SU-DHL-6 (cell line): ENCODE results near the gene MTA2.

Experiments
- H2AFZ ChIP-seq: fragments of 200-600 bp; sonication (generic); 2 replicates; pipeline ENCODE4 v1.6.1; 2014; ENCODE audit warnings: low read depth, mild to moderate bottlenecking, moderate library complexity, mixed read lengths, antibody characterized with exemption, low read length; ENCODE audit not compliant: severe bottlenecking
- H3F3A ChIP-seq: fragments of 200-600 bp; shearing (Covaris generic); 2 replicates; pipeline ENCODE4 v1.6.0; 2016; ENCODE audit warnings: antibody characterized with exemption, mild to moderate bottlenecking; ENCODE audit not compliant: insufficient read depth
- H3K27ac ChIP-seq: fragments of 200-600 bp; sonication (generic); 2 replicates; pipeline ENCODE4 v1.5.1; 2016; ENCODE audit warnings: low read depth, mild to moderate bottlenecking, low read length, moderate library complexity, mixed read lengths
- H3K27me3 ChIP-seq: fragments of 200-600 bp; sonication (generic), shearing (Covaris generic); 2 replicates; pipeline ENCODE4 v1.6.0; 2014; ENCODE audit warnings: mild to moderate bottlenecking, low read length
- H3K36me3 ChIP-seq: fragments of 200-600 bp; sonication (generic); 2 replicates; pipeline ENCODE4 v1.6.1; 2014; ENCODE audit warnings: mild to moderate bottlenecking, low read length, mixed read lengths
- H3K4me2 ChIP-seq: fragments of 300-600, 200-600 bp; shearing (Covaris generic), sonication (generic); 2 replicates; pipeline ENCODE4 v1.6.0; 2014; ENCODE audit warnings: low read length, low read depth, mild to moderate bottlenecking; ENCODE audit not compliant: poor library complexity, severe bottlenecking
- H3K4me3 ChIP-seq: fragments of 200-600 bp; sonication (generic); 2 replicates; pipeline ENCODE4 v1.5.1; 2014; ENCODE audit warnings: antibody characterized with exemption, low read length, mild to moderate bottlenecking, mixed read lengths; ENCODE audit not compliant: insufficient read depth, poor library complexity, severe bottlenecking
- H3K79me2 ChIP-seq: fragments of 200-600 bp; sonication (generic); 2 replicates; pipeline ENCODE4 v1.6.1; 2014; ENCODE audit warnings: mild to moderate bottlenecking, low read length, moderate library complexity; ENCODE audit not compliant: insufficient read depth
- H3K9ac ChIP-seq: fragments of 200-600 bp; sonication (generic); 2 replicates; pipeline ENCODE4 v1.7.0; 2014; ENCODE audit warnings: mild to moderate bottlenecking, low read length
- H3K9me2 ChIP-seq: fragments of 200-600 bp; sonication (generic); replicated peaks from 2 replicates; pipeline ENCODE4 v1.6.1; 2014; ENCODE audit warnings: low read length; ENCODE audit not compliant: insufficient read depth
- H3K9me3 ChIP-seq: fragments of 200-600 bp; sonication (generic); 2 replicates; pipeline ENCODE4 v1.6.1; 2014; ENCODE audit warnings: low read length, mixed read lengths; ENCODE audit not compliant: insufficient read depth
- H4K20me1 ChIP-seq: fragments of 200-600 bp; sonication (generic); 2 replicates; pipeline ENCODE4 v1.6.1; 2014; ENCODE audit warnings: low read depth, mild to moderate bottlenecking, antibody characterized with exemption, low read length, moderate library complexity, mixed read lengths
- EZH2phosphoT487 ChIP-seq: fragments of 200-600 bp; sonication (generic), shearing (Covaris generic); conservative IDR thresholded peaks from 2 replicates; pipeline ENCODE4 v1.6.1; 2018; ENCODE audit warnings: mild to moderate bottlenecking, antibody characterized with exemption, low read length, moderate library complexity, mixed read lengths
- TF ChIP-seq, protein P1 (sequence below): fragments of 200-600 bp; sonication (generic); IDR thresholded peaks from one replicate; pipeline ENCODE4 v1.5.1; 2017; ENCODE audit warnings: antibody characterized with exemption, mild to moderate bottlenecking, low read length, moderate library complexity; ENCODE audit not compliant: insufficient read depth, poor library complexity, severe bottlenecking

MTA2 gene

DNA sequence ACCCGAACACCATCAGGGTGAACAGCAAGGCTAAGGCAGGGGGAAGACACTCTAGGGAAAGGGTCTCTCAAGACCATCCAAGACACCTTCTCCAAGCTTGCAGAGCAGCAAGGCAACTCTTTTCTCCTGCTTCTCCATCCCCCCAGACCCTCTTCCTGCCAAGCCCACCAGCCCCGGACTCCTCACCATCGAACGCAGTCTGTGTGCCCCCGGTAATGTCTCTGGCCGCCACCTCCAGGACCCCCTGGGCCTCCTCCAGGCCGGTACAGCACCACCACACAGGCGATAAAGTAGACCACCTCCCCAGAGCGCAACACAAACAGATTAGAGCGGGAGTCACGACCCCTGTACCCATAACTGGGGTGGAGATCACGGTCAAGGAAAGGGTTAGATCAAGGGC, 7.1 kb upstream of the MTA2 start:
- no peak overlapping the region for H3K9ac ChIP-seq
- no peaks in the 10 kb centered on the region for H3K36me3 ChIP-seq
- no peak for TF ChIP-seq EZH2phosphoT487
- TF ChIP-seq, protein P1, sequence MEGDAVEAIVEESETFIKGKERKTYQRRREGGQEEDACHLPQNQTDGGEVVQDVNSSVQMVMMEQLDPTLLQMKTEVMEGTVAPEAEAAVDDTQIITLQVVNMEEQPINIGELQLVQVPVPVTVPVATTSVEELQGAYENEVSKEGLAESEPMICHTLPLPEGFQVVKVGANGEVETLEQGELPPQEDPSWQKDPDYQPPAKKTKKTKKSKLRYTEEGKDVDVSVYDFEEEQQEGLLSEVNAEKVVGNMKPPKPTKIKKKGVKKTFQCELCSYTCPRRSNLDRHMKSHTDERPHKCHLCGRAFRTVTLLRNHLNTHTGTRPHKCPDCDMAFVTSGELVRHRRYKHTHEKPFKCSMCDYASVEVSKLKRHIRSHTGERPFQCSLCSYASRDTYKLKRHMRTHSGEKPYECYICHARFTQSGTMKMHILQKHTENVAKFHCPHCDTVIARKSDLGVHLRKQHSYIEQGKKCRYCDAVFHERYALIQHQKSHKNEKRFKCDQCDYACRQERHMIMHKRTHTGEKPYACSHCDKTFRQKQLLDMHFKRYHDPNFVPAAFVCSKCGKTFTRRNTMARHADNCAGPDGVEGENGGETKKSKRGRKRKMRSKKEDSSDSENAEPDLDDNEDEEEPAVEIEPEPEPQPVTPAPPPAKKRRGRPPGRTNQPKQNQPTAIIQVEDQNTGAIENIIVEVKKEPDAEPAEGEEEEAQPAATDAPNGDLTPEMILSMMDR = no peak
- no peaks in the 10 kb centered on the region for H4K20me1 ChIP-seq
- no peak overlapping the region for H3K4me2 ChIP-seq
- no peaks in the 10 kb centered on the region for H3K27me3 ChIP-seq
- peaks cover 11% of the 10 kb centered on the region for H3F3A ChIP-seq
- H3K27ac ChIP-seq = no peak overlapping the region
- no peaks in the 10 kb centered on the region for H3K9me2 ChIP-seq
- no peak overlapping the region for H2AFZ ChIP-seq
- H3K79me2 ChIP-seq = peaks cover 12% of the 10 kb centered on the region; the same call in 1 of the 2 replicates
- H3K9me3 ChIP-seq = no peaks in the 10 kb centered on the region
- no peak overlapping the region for H3K4me3 ChIP-seq

DNA sequence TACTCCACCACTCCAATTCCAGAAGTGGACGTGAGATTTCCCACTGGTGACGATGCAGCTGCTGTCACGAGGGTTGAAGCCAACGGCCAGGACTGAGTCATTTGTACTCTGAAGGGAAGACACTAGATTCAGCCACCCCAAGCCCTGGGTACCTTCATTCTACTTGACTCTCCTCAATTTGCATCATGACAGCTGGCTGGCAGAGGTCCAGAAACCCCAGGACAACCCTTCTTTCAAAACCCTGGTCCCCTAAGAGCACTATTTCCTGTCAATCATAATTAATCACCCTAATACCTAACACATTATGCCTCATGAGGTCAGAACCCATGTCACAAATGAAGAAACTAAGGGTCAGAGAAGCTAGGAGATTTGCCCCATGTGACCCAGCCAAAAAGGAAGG, 6.0 kb upstream of the MTA2 start:
- Histone ChIP-seq H3K79me2 (peaks cover 12% of the 10 kb centered on the region; the same call in 1 of the 2 replicates), H3K27ac (no peak overlapping the region), H3K36me3 (no peaks in the 10 kb centered on the region), H3K27me3 (no peaks in the 10 kb centered on the region), H3K9me2 (no peaks in the 10 kb centered on the region), H3K9me3 (no peaks in the 10 kb centered on the region), H3F3A (peaks cover 7% of the 10 kb centered on the region; the same call in 1 of the 2 replicates), H3K4me2 (no peak overlapping the region), H4K20me1 (no peaks in the 10 kb centered on the region), H2AFZ (no peak overlapping the region), H3K4me3 (no peak overlapping the region), H3K9ac (no peak overlapping the region)
- TF ChIP-seq EZH2phosphoT487 = no peak
- TF ChIP-seq, protein P1 = no peak

DNA sequence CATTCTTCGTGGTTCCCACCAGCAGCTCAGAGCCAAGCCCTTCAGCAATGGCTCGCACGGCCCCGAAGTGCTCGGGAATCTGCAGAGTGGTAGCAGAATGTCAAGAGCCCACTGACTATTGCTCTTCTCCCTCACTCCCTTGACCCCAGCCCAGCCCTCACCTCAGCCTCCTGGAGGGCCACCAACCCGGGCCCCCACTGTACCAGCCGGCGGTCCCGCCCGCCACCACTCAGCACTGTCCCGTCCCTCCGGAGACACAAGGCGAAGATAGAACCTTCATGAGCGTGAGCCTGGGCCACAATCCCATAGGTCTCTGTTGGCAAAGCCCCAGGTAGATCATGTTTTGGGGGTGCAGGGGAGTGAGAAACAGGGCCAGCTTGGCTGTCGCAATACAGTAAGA, 4.2 kb upstream of the MTA2 start:
- Histone ChIP-seq H3K27ac (no peak overlapping the region), H3K4me2 (no peak overlapping the region), H4K20me1 (no peaks in the 10 kb centered on the region), H3K79me2 (peaks cover 7% of the 10 kb centered on the region), H3K9ac (no peak overlapping the region), H3K36me3 (no peaks in the 10 kb centered on the region), H3K27me3 (no peaks in the 10 kb centered on the region), H3K9me2 (no peaks in the 10 kb centered on the region), H2AFZ (no peak overlapping the region), H3F3A (no peaks in the 10 kb centered on the region), H3K4me3 (no peak overlapping the region), H3K9me3 (no peaks in the 10 kb centered on the region)
- TF ChIP-seq, protein P1 = no peak
- no peak for TF ChIP-seq EZH2phosphoT487

DNA sequence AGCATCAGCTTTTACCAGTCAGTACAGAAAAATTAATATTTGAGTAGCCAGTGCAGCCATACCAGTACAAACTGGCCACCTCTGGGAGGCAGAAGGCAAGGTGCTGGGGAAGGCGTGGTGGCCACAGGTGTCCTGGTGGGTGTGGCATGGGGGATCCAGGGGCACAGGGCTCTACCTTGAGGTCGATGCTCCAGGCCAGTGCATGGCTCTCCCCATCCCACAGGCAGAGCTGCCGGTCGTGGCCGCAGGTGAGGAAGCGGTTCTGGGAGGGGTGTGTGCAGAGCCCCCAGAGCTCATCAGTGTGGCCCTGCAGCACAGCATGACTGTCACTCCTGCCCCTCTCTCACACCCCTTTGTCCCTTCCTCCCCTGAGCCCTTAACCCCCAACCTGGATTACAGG, 3.8 kb upstream of the MTA2 start:
- H3K4me2 ChIP-seq = no peak overlapping the region
- TF ChIP-seq EZH2phosphoT487 = no peak
- TF ChIP-seq, protein P1 = no peak

More for the DNA sequence above, 3.8 kb upstream of the MTA2 start:
- H3K27ac ChIP-seq = no peak overlapping the region
- peaks cover under 1% of the 10 kb centered on the region; the same call in 1 of the 2 replicates for H3F3A ChIP-seq
- H3K27me3 ChIP-seq = no peaks in the 10 kb centered on the region
- H3K9me2 ChIP-seq = no peaks in the 10 kb centered on the region
- no peak overlapping the region for H2AFZ ChIP-seq
- no peaks in the 10 kb centered on the region for H3K36me3 ChIP-seq
- H4K20me1 ChIP-seq = no peaks in the 10 kb centered on the region
- H3K9ac ChIP-seq = no peak overlapping the region
- no peaks in the 10 kb centered on the region for H3K9me3 ChIP-seq
- peaks cover 10% of the 10 kb centered on the region for H3K79me2 ChIP-seq
- no peak overlapping the region for H3K4me3 ChIP-seq
